ENCODE results near the gene ZNF555.
"Not testable (repeated sequence)": the region's sequence is repeated elsewhere in the genome, so short reads cannot be mapped to it uniquely, and the experiment has no call there.

ZNF555 gene

GRCh38 chr19:2840794-2841791 is at the start of gene ZNF555:
ZNF555 (plus strand) TSS chr19:2841475; CDS start chr19:2841573, 98 bp downstream.
- peak within 1 kb of the TSS; percentile 86 for H3K9ac ChIP-seq (ENCODE audit: low read length)
- DNase-seq (ENCODE audit: low read depth) = peak; percentile 100
- no peaks in the 10 kb centered on the region for H3K27me3 ChIP-seq (replicated peaks; ENCODE audit: control insufficient read depth, insufficient read depth, low read length)
- H3K4me1 ChIP-seq (ENCODE audit: control insufficient read depth, insufficient read depth, low read length) = peaks cover 6% of the 10 kb centered on the region
- peaks cover 21% of the 10 kb centered on the region for H3K9me3 ChIP-seq (ENCODE audit: control insufficient read depth, low read length)
- peak within 1 kb of the TSS; percentile 89 for H3K4me3 ChIP-seq (ENCODE audit: low read length)
- peaks cover 10% of the 10 kb centered on the region for H3K36me3 ChIP-seq (ENCODE audit: control insufficient read depth, insufficient read depth, low read length, severe bottlenecking)

GRCh38 chr19:2791876-2792275 is 49.4 kb upstream of the ZNF555 start:
- Histone ChIP-seq H3K9me3 (ENCODE audit: control insufficient read depth, low read length) (no peaks in the 10 kb centered on the region), H3K4me3 (ENCODE audit: low read length) (no peak overlapping the region), H3K4me1 (ENCODE audit: control insufficient read depth, insufficient read depth, low read length) (no peaks in the 10 kb centered on the region), H3K9ac (ENCODE audit: low read length) (no peak overlapping the region), H3K27me3 (replicated peaks; ENCODE audit: control insufficient read depth, insufficient read depth, low read length) (no peaks in the 10 kb centered on the region), H3K36me3 (ENCODE audit: control insufficient read depth, insufficient read depth, low read length, severe bottlenecking) (peaks cover 30% of the 10 kb centered on the region)
- no peak for DNase-seq (ENCODE audit: low read depth)

- H3K36me3 ChIP-seq (ENCODE audit: control insufficient read depth, insufficient read depth, low read length, severe bottlenecking) = peaks cover 36% of the 10 kb centered on the region
- not testable (repeated sequence) for H3K9ac ChIP-seq (ENCODE audit: low read length)
Observed at GRCh38 chr19:2792666-2793065, 48.6 kb upstream of the ZNF555 start.

GRCh38 chr19:2793126-2793525 is 48.1 kb upstream of the ZNF555 start:
- peaks cover 36% of the 10 kb centered on the region for H3K36me3 ChIP-seq (ENCODE audit: control insufficient read depth, insufficient read depth, low read length, severe bottlenecking)

More at GRCh38 chr19:2792666-2793065, 48.6 kb upstream of the ZNF555 start:
- not testable (repeated sequence) for DNase-seq (ENCODE audit: low read depth); H3K4me1 ChIP-seq (ENCODE audit: control insufficient read depth, insufficient read depth, low read length); H3K9me3 ChIP-seq (ENCODE audit: control insufficient read depth, low read length); H3K27me3 ChIP-seq (replicated peaks; ENCODE audit: control insufficient read depth, insufficient read depth, low read length); H3K4me3 ChIP-seq (ENCODE audit: low read length)

GRCh38 chr19:2793577-2793976 is 47.7 kb upstream of the ZNF555 start:
- DNase-seq (ENCODE audit: low read depth) = no peak
- H3K4me3 ChIP-seq (ENCODE audit: low read length) = no peak overlapping the region
- no peaks in the 10 kb centered on the region for H3K27me3 ChIP-seq (replicated peaks; ENCODE audit: control insufficient read depth, insufficient read depth, low read length)
- H3K9me3 ChIP-seq (ENCODE audit: control insufficient read depth, low read length) = no peaks in the 10 kb centered on the region
- H3K36me3 ChIP-seq (ENCODE audit: control insufficient read depth, insufficient read depth, low read length, severe bottlenecking) = peaks cover 36% of the 10 kb centered on the region
- H3K9ac ChIP-seq (ENCODE audit: low read length) = no peak overlapping the region
- peaks cover 2% of the 10 kb centered on the region for H3K4me1 ChIP-seq (ENCODE audit: control insufficient read depth, insufficient read depth, low read length)

More at GRCh38 chr19:2793126-2793525, 48.1 kb upstream of the ZNF555 start:
- no peak overlapping the region for H3K4me3 ChIP-seq (ENCODE audit: low read length)
- no peaks in the 10 kb centered on the region for H3K27me3 ChIP-seq (replicated peaks; ENCODE audit: control insufficient read depth, insufficient read depth, low read length)
- no peak overlapping the region for H3K9ac ChIP-seq (ENCODE audit: low read length)
- no peaks in the 10 kb centered on the region for H3K9me3 ChIP-seq (ENCODE audit: control insufficient read depth, low read length)
- H3K4me1 ChIP-seq (ENCODE audit: control insufficient read depth, insufficient read depth, low read length) = no peaks in the 10 kb centered on the region
- no peak for DNase-seq (ENCODE audit: low read depth)

- H3K9ac ChIP-seq (ENCODE audit: low read length) = no peak overlapping the region
- no peaks in the 10 kb centered on the region for H3K27me3 ChIP-seq (replicated peaks; ENCODE audit: control insufficient read depth, insufficient read depth, low read length)
- H3K4me3 ChIP-seq (ENCODE audit: low read length) = no peak overlapping the region
- no peaks in the 10 kb centered on the region for H3K9me3 ChIP-seq (ENCODE audit: control insufficient read depth, low read length)
- peaks cover 4% of the 10 kb centered on the region for H3K4me1 ChIP-seq (ENCODE audit: control insufficient read depth, insufficient read depth, low read length)
- peaks cover 31% of the 10 kb centered on the region for H3K36me3 ChIP-seq (ENCODE audit: control insufficient read depth, insufficient read depth, low read length, severe bottlenecking)
- DNase-seq (ENCODE audit: low read depth) = no peak
Observed at GRCh38 chr19:2795827-2796658, 45.2 kb upstream of the ZNF555 start.

- DNase-seq (ENCODE audit: low read depth) = no peak
- Histone ChIP-seq H3K4me3 (ENCODE audit: low read length) (no peak overlapping the region), H3K4me1 (ENCODE audit: control insufficient read depth, insufficient read depth, low read length) (peaks cover 4% of the 10 kb centered on the region), H3K9ac (ENCODE audit: low read length) (no peak overlapping the region), H3K9me3 (ENCODE audit: control insufficient read depth, low read length) (no peaks in the 10 kb centered on the region), H3K36me3 (ENCODE audit: control insufficient read depth, insufficient read depth, low read length, severe bottlenecking) (peaks cover 37% of the 10 kb centered on the region), H3K27me3 (replicated peaks; ENCODE audit: control insufficient read depth, insufficient read depth, low read length) (no peaks in the 10 kb centered on the region)
Observed at GRCh38 chr19:2796659-2797266, 44.5 kb upstream of the ZNF555 start.

- H3K36me3 ChIP-seq (ENCODE audit: control insufficient read depth, insufficient read depth, low read length, severe bottlenecking) = peaks cover 38% of the 10 kb centered on the region
- H3K27me3 ChIP-seq (replicated peaks; ENCODE audit: control insufficient read depth, insufficient read depth, low read length) = no peaks in the 10 kb centered on the region
- H3K4me1 ChIP-seq (ENCODE audit: control insufficient read depth, insufficient read depth, low read length) = peaks cover 4% of the 10 kb centered on the region
- no peak overlapping the region for H3K4me3 ChIP-seq (ENCODE audit: low read length)
- no peak for DNase-seq (ENCODE audit: low read depth)
- no peak overlapping the region for H3K9ac ChIP-seq (ENCODE audit: low read length)
- H3K9me3 ChIP-seq (ENCODE audit: control insufficient read depth, low read length) = no peaks in the 10 kb centered on the region
Observed at GRCh38 chr19:2797280-2797679, 44.0 kb upstream of the ZNF555 start.

GRCh38 chr19:2798158-2798685 is 43.1 kb upstream of the ZNF555 start:
- no peak for DNase-seq (ENCODE audit: low read depth)
- Histone ChIP-seq H3K4me1 (ENCODE audit: control insufficient read depth, insufficient read depth, low read length) (peaks cover 4% of the 10 kb centered on the region), H3K4me3 (ENCODE audit: low read length) (no peak overlapping the region), H3K36me3 (ENCODE audit: control insufficient read depth, insufficient read depth, low read length, severe bottlenecking) (peaks cover 38% of the 10 kb centered on the region), H3K9ac (ENCODE audit: low read length) (no peak overlapping the region), H3K9me3 (ENCODE audit: control insufficient read depth, low read length) (no peaks in the 10 kb centered on the region), H3K27me3 (replicated peaks; ENCODE audit: control insufficient read depth, insufficient read depth, low read length) (no peaks in the 10 kb centered on the region)

GRCh38 chr19:2798733-2799132 is 42.5 kb upstream of the ZNF555 start:
- Histone ChIP-seq H3K9ac (ENCODE audit: low read length) (no peak overlapping the region), H3K36me3 (ENCODE audit: control insufficient read depth, insufficient read depth, low read length, severe bottlenecking) (peaks cover 36% of the 10 kb centered on the region), H3K9me3 (ENCODE audit: control insufficient read depth, low read length) (no peaks in the 10 kb centered on the region), H3K27me3 (replicated peaks; ENCODE audit: control insufficient read depth, insufficient read depth, low read length) (no peaks in the 10 kb centered on the region), H3K4me3 (ENCODE audit: low read length) (no peak overlapping the region), H3K4me1 (ENCODE audit: control insufficient read depth, insufficient read depth, low read length) (peaks cover 4% of the 10 kb centered on the region)
- no peak for DNase-seq (ENCODE audit: low read depth)
